ENCODE data around the gene STK10.

DNA sequence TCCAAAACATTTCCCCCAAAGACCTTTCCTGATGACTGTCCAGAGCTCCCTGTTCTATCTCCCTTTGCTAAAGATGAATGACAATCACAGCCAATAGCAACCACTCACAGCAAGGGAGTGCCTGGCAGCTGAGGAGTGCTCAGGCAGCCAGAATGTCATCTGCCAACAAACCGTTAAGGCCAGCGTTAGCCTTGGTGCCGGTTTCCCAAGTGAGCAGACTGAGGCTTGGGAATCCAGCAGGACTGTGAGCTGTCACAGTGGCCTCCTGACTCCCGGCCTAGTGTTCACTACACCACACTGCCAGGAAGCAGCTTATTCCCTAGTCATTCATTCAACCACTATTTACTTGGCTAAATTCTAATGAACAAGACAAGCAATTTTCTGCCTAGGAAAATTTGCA, 24.7 kb downstream of the STK10 start:
- no peak for TF ChIP-seq SIN3A (conservative IDR thresholded peaks at IDR 0.05 in 1 of 2, IDR thresholded peaks at IDR 0.05 in 1 of 2; ENCODE audit: low read depth in 1 of 2, low read length in 2 of 2)
- no peak for TF ChIP-seq BCL11A (IDR thresholded peaks at IDR 0.05; ENCODE audit: low read depth in 2 of 2, low read length in 2 of 2)
- TF ChIP-seq TAF1 (IDR thresholded peaks at IDR 0.05; ENCODE audit: low read depth, low read length): no peak
- TF ChIP-seq MAFK (IDR thresholded peaks at IDR 0.05; ENCODE audit: low read depth, low read length): no peak
- TF ChIP-seq, protein P1, sequence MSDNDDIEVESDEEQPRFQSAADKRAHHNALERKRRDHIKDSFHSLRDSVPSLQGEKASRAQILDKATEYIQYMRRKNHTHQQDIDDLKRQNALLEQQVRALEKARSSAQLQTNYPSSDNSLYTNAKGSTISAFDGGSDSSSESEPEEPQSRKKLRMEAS (IDR thresholded peaks at IDR 0.05): no peak
- TF ChIP-seq, protein P2, sequence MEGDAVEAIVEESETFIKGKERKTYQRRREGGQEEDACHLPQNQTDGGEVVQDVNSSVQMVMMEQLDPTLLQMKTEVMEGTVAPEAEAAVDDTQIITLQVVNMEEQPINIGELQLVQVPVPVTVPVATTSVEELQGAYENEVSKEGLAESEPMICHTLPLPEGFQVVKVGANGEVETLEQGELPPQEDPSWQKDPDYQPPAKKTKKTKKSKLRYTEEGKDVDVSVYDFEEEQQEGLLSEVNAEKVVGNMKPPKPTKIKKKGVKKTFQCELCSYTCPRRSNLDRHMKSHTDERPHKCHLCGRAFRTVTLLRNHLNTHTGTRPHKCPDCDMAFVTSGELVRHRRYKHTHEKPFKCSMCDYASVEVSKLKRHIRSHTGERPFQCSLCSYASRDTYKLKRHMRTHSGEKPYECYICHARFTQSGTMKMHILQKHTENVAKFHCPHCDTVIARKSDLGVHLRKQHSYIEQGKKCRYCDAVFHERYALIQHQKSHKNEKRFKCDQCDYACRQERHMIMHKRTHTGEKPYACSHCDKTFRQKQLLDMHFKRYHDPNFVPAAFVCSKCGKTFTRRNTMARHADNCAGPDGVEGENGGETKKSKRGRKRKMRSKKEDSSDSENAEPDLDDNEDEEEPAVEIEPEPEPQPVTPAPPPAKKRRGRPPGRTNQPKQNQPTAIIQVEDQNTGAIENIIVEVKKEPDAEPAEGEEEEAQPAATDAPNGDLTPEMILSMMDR (IDR thresholded peaks at IDR 0.05; ENCODE audit: control extremely low read depth in 1 of 3, insufficient read depth in 1 of 3, low read depth in 1 of 3, low read length in 3 of 3): no peak
- no peak for TF ChIP-seq POLR2A (IDR thresholded peaks at IDR 0.05; ENCODE audit: control extremely low read depth in 1 of 2, low read depth in 2 of 2, low read length in 2 of 2)
- no peak for TF ChIP-seq CHD2 (IDR thresholded peaks at IDR 0.05; ENCODE audit: low read length)
- TF ChIP-seq, protein P3, sequence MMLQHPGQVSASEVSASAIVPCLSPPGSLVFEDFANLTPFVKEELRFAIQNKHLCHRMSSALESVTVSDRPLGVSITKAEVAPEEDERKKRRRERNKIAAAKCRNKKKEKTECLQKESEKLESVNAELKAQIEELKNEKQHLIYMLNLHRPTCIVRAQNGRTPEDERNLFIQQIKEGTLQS (IDR thresholded peaks at IDR 0.05; ENCODE audit: insufficient read depth, low read depth, low read length): no peak
- TF ChIP-seq SP2 (IDR thresholded peaks at IDR 0.05; ENCODE audit: low read length): no peak

Data from H1 (cell line).